K562 (cell line): ENCODE measurements around the gene AHR. TPM values are rescaled to one million over a fixed set of nuclear protein-coding genes. Genes with fewer than 3 reads are reported as not detected.

Experiments used
- ATAC-seq: fragments of 200-7000 bp; cut with Tn5 transposase; 3 replicates; pipeline ENCODE4 v1.9.1; 2020; ENCODE audit warnings: moderate library complexity
- BruUV-seq: library from RNA; stranded (reverse); fragments of 400-500 nt; replicated peaks from 2 replicates; lab custom pipeline; 2021; lab: Mats Ljungman, UMichigan
- CTCF ChIA-PET: fragments of 300-600 bp; formaldehyde crosslinking; extraction: SDS; loops from one replicate; lab custom pipeline; 2021; ENCODE audit warnings: low intra/inter-chr PET ratio; lab: Yijun Ruan, JAX
- POLR2A ChIA-PET: fragments of 300-600, 350-650 bp; sonication (Branson Sonifier 250); formaldehyde crosslinking; extraction: SDS; loops from one replicate; lab custom pipeline; 2021; ENCODE audit warnings: antibody characterized with exemption, inconsistent platforms; lab: Yijun Ruan, JAX
- DNase-seq, 4 experiments: peaks; one replicate each; pipeline versions ENCODE4 v3.0.0 to v3.0.0-alpha.2; 2011 to 2018; ENCODE audit warnings: low spot score in 3 of 4, mixed read lengths in 3 of 4; ENCODE audit errors: extremely low read depth in 1 of 4
- FAIRE-seq: peaks from 2 replicates; lab custom pipeline; 2011; peaks lifted over from hg19 to GRCh38; lab: Jason Lieb, UNC
- H2AFZ ChIP-seq: 2 replicates; pipeline ENCODE4 v1.6.0; 2011; ENCODE audit warnings: low read depth, low read length, control low read depth, inconsistent platforms
- H3K27ac ChIP-seq: fragments of 200-600 bp; 3 replicates; pipeline ENCODE4 v1.8.0; 2011; ENCODE audit warnings: low read depth, mild to moderate bottlenecking, control low read depth, inconsistent platforms, low read length, moderate library complexity, mixed read lengths; ENCODE audit errors: extremely low read depth
- H3K27me3 ChIP-seq, 2 experiments: fragments of 300-600 bp in 1 of 2; 2 replicates in 1 of 2; 3 replicates in 1 of 2; pipeline versions ENCODE4 v1.6.0 to v1.8.0; 2011; ENCODE audit warnings: inconsistent platforms in 2 of 2, low read length in 2 of 2, mild to moderate bottlenecking in 1 of 2, mixed read lengths in 1 of 2, moderate library complexity in 1 of 2; ENCODE audit not compliant: control insufficient read depth in 2 of 2, insufficient read depth in 2 of 2
- H3K36me3 ChIP-seq: fragments of 300-600 bp; 3 replicates; pipeline ENCODE4 v1.8.0; 2011; ENCODE audit warnings: mild to moderate bottlenecking, low read length, inconsistent platforms; ENCODE audit not compliant: control insufficient read depth, insufficient read depth
- H3K4me1 ChIP-seq, 2 experiments: fragments of 200-600 bp in 1 of 2; replicated peaks in 1 of 2; 2 replicates in 1 of 2; 3 replicates in 1 of 2; pipeline versions ENCODE4 v1.5.1 to v1.8.0; 2011; ENCODE audit warnings: inconsistent platforms in 2 of 2, low read length in 2 of 2, mild to moderate bottlenecking in 1 of 2, mixed read lengths in 1 of 2, moderate library complexity in 1 of 2; ENCODE audit not compliant: control insufficient read depth in 2 of 2, insufficient read depth in 2 of 2
- H3K4me2 ChIP-seq: 2 replicates; pipeline ENCODE4 v1.6.1; 2011; ENCODE audit warnings: low read length, control low read depth, inconsistent platforms, mixed read lengths; ENCODE audit not compliant: insufficient read depth
- H3K4me3 ChIP-seq: fragments of 200-600 bp; sonication (generic), shearing (Covaris generic); 2 replicates; pipeline ENCODE4 v1.5.1; 2016; ENCODE audit warnings: control low read depth, inconsistent platforms
- H3K79me2 ChIP-seq: fragments of 200-600 bp; 3 replicates; pipeline ENCODE4 v1.8.0; 2011; ENCODE audit warnings: low read length, inconsistent platforms; ENCODE audit not compliant: control insufficient read depth, insufficient read depth
- H3K9ac ChIP-seq, 2 experiments: 2 replicates each; pipeline versions ENCODE4 v1.6.0 to v1.6.1; 2011; ENCODE audit warnings: low read depth in 2 of 2, low read length in 2 of 2, control low read depth in 1 of 2, inconsistent platforms in 1 of 2, mild to moderate bottlenecking in 1 of 2, mixed read lengths in 1 of 2; ENCODE audit not compliant: insufficient read depth in 1 of 2
- H3K9me1 ChIP-seq: one replicate; pipeline ENCODE4 v1.6.0; 2011; ENCODE audit warnings: inconsistent platforms, mild to moderate bottlenecking, low read length, moderate library complexity; ENCODE audit not compliant: control insufficient read depth, insufficient read depth
- H3K9me3 ChIP-seq: replicated peaks from 2 replicates; pipeline ENCODE4 v1.5.1; 2011; ENCODE audit warnings: low read depth, low read length, inconsistent platforms; ENCODE audit not compliant: control insufficient read depth, insufficient read depth
- H4K20me1 ChIP-seq: replicated peaks from 2 replicates; pipeline ENCODE4 v1.6.1; 2011; ENCODE audit warnings: low read length, inconsistent platforms, mixed read lengths; ENCODE audit not compliant: control insufficient read depth, insufficient read depth
- C11orf30 ChIP-seq: fragments of 450-650 bp; IDR thresholded peaks from 2 replicates; pipeline ENCODE4 v1.6.1; 2016; ENCODE audit warnings: low read depth, mild to moderate bottlenecking
- HSF4 ChIP-seq: fragments of 250-450 bp; sonication (Bioruptor Pico); IDR thresholded peaks from 2 replicates; pipeline ENCODE4 v2.1.2; 2022; ENCODE audit warnings: mild to moderate bottlenecking, moderate library complexity, borderline replicate concordance
- L3MBTL2 ChIP-seq: fragments of 450-650 bp; IDR thresholded peaks from 2 replicates; pipeline ENCODE4 v1.6.1; 2016; ENCODE audit warnings: mild to moderate bottlenecking, moderate library complexity
- MAFF ChIP-seq: IDR thresholded peaks from 2 replicates; pipeline ENCODE4 v1.6.1; 2012; ENCODE audit warnings: low read length, improper control_type of control experiment
- MAFG ChIP-seq: fragments of 450-650 bp; conservative IDR thresholded peaks from 2 replicates; pipeline ENCODE4 v1.6.1; 2016; ENCODE audit warnings: missing genetic modification characterization, missing compliant biosample characterization
- MAFK ChIP-seq: IDR thresholded peaks from 2 replicates; pipeline ENCODE4 v1.6.1; 2011; ENCODE audit warnings: low read length, improper control_type of control experiment
- MYBL2 ChIP-seq, 2 experiments: fragments of 450-650 bp in 1 of 2; sonication (generic) in 1 of 2; formaldehyde crosslinking in 1 of 2; IDR thresholded peaks; 2 replicates each; pipeline versions ENCODE4 v1.6.1 to v1.8.1; 2017 to 2022; ENCODE audit warnings: borderline replicate concordance in 1 of 2, inconsistent platforms in 1 of 2, low read depth in 1 of 2, mild to moderate bottlenecking in 1 of 2, missing genetic modification reagents in 1 of 2, moderate library complexity in 1 of 2
- ZKSCAN1 ChIP-seq: fragments of 150-350 bp; IDR thresholded peaks from 2 replicates; pipeline ENCODE4 v1.6.1; 2016; ENCODE audit warnings: low read depth, low read length
- ZNF316 ChIP-seq: fragments of 450-650 bp; IDR thresholded peaks from 2 replicates; pipeline ENCODE4 v1.6.1; 2016
- ZNF589 ChIP-seq: fragments of 200-800 bp; sonication (Bioruptor generic); IDR thresholded peaks from 2 replicates; pipeline ENCODE4 v1.6.1; 2016; ENCODE audit warnings: low read depth, missing genetic modification characterization, missing compliant biosample characterization
- ZNF695 ChIP-seq: fragments of 450-650 bp; formaldehyde crosslinking; IDR thresholded peaks from 2 replicates; pipeline ENCODE4 v1.4.0; 2020; ENCODE audit warnings: mild to moderate bottlenecking, moderate library complexity
- WGBS: fragments of 100-300 bp; shearing (Covaris generic); methylation state at CpG from one replicate; pipeline ENCODE4 v1.1.6; 2016; ENCODE audit warnings: low coverage, mixed read lengths; ENCODE audit not compliant: insufficient coverage; ENCODE audit errors: missing lambda C conversion rate; 5-methylcytosine and 5-hydroxymethylcytosine counted together
- in situ Hi-C: fragments of 300-500 bp; cut with MboI; formaldehyde crosslinking; loops from 4 replicates; pipeline ENCODE4 v1.15.0; 2018; ENCODE audit warnings: inconsistent platforms, mixed read lengths
- intact Hi-C: fragments of 100-400 bp; cut with micrococcal nuclease; formaldehyde crosslinking; loops from 2 replicates; pipeline ENCODE4 v1.14.2; 2022
- polyA plus RNA-seq, 8 experiments: library from polyadenylated mRNA; depleted of rRNA in 4 of 8; stranded (reverse) in 5 of 8; unstranded in 3 of 8; fragments of >200 nt; fragmentation: Nextera tagmentation in 2 of 8; fragmentation: Illumina TruSeq in 1 of 8; extraction: Ambion mirVana in 2 of 8; extraction: Trizol in 1 of 8; gene quantifications; 2 replicates each; pipeline versions ENCODE4 v1.2.1 to v1.2.3, GENCODE V29; 2011 to 2014; ENCODE audit warnings: inconsistent platforms in 1 of 8, missing spikeins in 1 of 8
- total RNA-seq, 7 experiments: library from RNA; depleted of rRNA in 6 of 7; stranded (reverse); fragments of >200 nt in 6 of 7; fragmentation: Illumina TruSeq in 2 of 7; extraction: Trizol in 2 of 7; gene quantifications; 2 replicates each; pipeline versions ENCODE4 v1.2.1 to v1.2.3, GENCODE V29; 2011 to 2021; ENCODE audit warnings: low replicate concordance in 1 of 7
- TF ChIP-seq, protein P1 (sequence below): fragments of 200-800 bp; sonication (Bioruptor generic); IDR thresholded peaks from 2 replicates; pipeline ENCODE4 v1.6.1; 2017; ENCODE audit warnings: missing genetic modification characterization, missing compliant biosample characterization
- TF ChIP-seq, protein P2 (sequence below): sonication (generic); formaldehyde crosslinking; IDR thresholded peaks from 2 replicates; pipeline ENCODE4 v1.8.0; 2023; ENCODE audit warnings: mild to moderate bottlenecking, missing genetic modification reagents

AHR gene
- total and polyA plus RNA-seq, 9 of the 15 experiments (the other 6 are each of a cell fraction or from before 2014, with no cell fraction given) = 0.16 TPM; not detected in 8

DNA sequence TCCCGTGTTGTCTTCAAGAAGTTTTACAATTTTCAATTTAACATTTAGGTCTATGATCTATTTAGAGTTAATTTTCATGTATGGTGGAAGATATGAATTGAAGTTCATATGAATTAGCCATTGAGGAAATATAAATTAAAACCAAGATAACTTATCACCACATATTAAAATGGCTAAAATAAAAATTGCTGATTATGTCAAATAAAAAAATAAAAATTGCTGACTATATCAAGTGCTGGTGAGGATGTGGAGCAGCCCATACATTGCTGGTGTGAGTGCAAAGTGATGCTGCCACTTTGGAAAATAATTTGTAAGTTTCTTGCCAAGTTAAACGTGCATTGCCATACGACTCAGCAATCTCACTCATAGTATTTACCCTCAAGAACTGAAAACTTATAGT is 44.6 kb upstream of the AHR start:
- intact Hi-C loops = no loop called here
- in situ Hi-C loops = no loop called here
- Histone ChIP-seq H3K9me3 (no peaks in the 10 kb centered on the region), H3K36me3 (no peaks in the 10 kb centered on the region), H3K4me1 (no peaks in the 10 kb centered on the region), H3K27ac (no peak overlapping the region), H3K9ac (no peak overlapping the region), H4K20me1 (no peaks in the 10 kb centered on the region), H3K4me2 (no peak overlapping the region), H2AFZ (no peak overlapping the region), H3K4me3 (no peak overlapping the region), H3K27me3 (no peaks in the 10 kb centered on the region), H3K79me2 (no peaks in the 10 kb centered on the region), H3K9me1 (no peaks in the 10 kb centered on the region)
- WGBS = 16% methylated on average over 3 of the region's 3 CpGs
- FAIRE-seq = no peak
- DNase-seq = no peak
- BruUV-seq = no TSS peak
- CTCF ChIA-PET = no interaction called here
- no peak for ATAC-seq
- no peak for TF ChIP-seq ZNF695 (CRISPR knock-in tag)
- TF ChIP-seq HSF4 (CRISPR knock-in tag) = no peak
- TF ChIP-seq MAFK = peak; percentile 48; the same call in 1 of the 2 replicates
- TF ChIP-seq, protein P1, sequence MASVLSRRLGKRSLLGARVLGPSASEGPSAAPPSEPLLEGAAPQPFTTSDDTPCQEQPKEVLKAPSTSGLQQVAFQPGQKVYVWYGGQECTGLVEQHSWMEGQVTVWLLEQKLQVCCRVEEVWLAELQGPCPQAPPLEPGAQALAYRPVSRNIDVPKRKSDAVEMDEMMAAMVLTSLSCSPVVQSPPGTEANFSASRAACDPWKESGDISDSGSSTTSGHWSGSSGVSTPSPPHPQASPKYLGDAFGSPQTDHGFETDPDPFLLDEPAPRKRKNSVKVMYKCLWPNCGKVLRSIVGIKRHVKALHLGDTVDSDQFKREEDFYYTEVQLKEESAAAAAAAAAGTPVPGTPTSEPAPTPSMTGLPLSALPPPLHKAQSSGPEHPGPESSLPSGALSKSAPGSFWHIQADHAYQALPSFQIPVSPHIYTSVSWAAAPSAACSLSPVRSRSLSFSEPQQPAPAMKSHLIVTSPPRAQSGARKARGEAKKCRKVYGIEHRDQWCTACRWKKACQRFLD (CRISPR knock-in tag) = no peak
- TF ChIP-seq MAFF = peak; percentile 43; the same call in 1 of the 2 replicates
- peak; percentile 57 for TF ChIP-seq MAFG (tag)
- TF ChIP-seq, protein P2, sequence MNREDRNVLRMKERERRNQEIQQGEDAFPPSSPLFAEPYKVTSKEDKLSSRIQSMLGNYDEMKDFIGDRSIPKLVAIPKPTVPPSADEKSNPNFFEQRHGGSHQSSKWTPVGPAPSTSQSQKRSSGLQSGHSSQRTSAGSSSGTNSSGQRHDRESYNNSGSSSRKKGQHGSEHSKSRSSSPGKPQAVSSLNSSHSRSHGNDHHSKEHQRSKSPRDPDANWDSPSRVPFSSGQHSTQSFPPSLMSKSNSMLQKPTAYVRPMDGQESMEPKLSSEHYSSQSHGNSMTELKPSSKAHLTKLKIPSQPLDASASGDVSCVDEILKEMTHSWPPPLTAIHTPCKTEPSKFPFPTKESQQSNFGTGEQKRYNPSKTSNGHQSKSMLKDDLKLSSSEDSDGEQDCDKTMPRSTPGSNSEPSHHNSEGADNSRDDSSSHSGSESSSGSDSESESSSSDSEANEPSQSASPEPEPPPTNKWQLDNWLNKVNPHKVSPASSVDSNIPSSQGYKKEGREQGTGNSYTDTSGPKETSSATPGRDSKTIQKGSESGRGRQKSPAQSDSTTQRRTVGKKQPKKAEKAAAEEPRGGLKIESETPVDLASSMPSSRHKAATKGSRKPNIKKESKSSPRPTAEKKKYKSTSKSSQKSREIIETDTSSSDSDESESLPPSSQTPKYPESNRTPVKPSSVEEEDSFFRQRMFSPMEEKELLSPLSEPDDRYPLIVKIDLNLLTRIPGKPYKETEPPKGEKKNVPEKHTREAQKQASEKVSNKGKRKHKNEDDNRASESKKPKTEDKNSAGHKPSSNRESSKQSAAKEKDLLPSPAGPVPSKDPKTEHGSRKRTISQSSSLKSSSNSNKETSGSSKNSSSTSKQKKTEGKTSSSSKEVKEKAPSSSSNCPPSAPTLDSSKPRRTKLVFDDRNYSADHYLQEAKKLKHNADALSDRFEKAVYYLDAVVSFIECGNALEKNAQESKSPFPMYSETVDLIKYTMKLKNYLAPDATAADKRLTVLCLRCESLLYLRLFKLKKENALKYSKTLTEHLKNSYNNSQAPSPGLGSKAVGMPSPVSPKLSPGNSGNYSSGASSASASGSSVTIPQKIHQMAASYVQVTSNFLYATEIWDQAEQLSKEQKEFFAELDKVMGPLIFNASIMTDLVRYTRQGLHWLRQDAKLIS (CRISPR knock-in tag) = no peak
- peak; percentile 67 for TF ChIP-seq C11orf30
- TF ChIP-seq ZNF316 = peak; percentile 85
- TF ChIP-seq MYBL2 (IDR thresholded peaks at IDR 0.05; ENCODE audit: low read depth) = no peak
- no peak for TF ChIP-seq MYBL2 (CRISPR knock-in tag; IDR thresholded peaks at IDR 0.05; ENCODE audit: borderline replicate concordance)
- no peak for TF ChIP-seq ZNF589 (CRISPR knock-in tag)
- no peak for TF ChIP-seq ZKSCAN1
- no peak for TF ChIP-seq L3MBTL2
- POLR2A ChIA-PET = no interaction called here
